HEK293 (cell line): ENCODE data around the gene INSL3.

Source experiments
- KLF9 ChIP-seq: fragments of 450-650 bp; formaldehyde crosslinking; IDR thresholded peaks from 2 replicates; pipeline ENCODE4 v1.5.1; 2016; ENCODE audit warnings: missing biosample characterization, missing genetic modification characterization, low read depth
- YY1 ChIP-seq: fragments of 450-650 bp; formaldehyde crosslinking; IDR thresholded peaks from 2 replicates; pipeline ENCODE4 v1.5.1; 2018; ENCODE audit warnings: missing biosample characterization, missing genetic modification characterization
- ZBTB26 ChIP-seq: fragments of 450-650 bp; formaldehyde crosslinking; optimal IDR thresholded peaks from 2 replicates; pipeline ENCODE3; 2016; ENCODE audit warnings: missing biosample characterization, mild to moderate bottlenecking, missing genetic modification characterization
- ZNF24 ChIP-seq: fragments of 450-650 bp; formaldehyde crosslinking; IDR thresholded peaks from 2 replicates; pipeline ENCODE4 v1.5.1; 2016; ENCODE audit warnings: missing biosample characterization, missing genetic modification characterization
- ZNF266 ChIP-seq: fragments of 450-650 bp; formaldehyde crosslinking; IDR thresholded peaks from 2 replicates; pipeline ENCODE4 v1.5.1; 2016; ENCODE audit warnings: missing biosample characterization, missing genetic modification characterization, low read depth
- ZNF274 ChIP-seq, 2 experiments: fragments of 200-500 bp in 1 of 2; fragments of 450-650 bp in 1 of 2; sonication (Bioruptor generic) in 1 of 2; formaldehyde crosslinking in 1 of 2; IDR thresholded peaks; 2 replicates each; pipeline versions ENCODE4 v1.5.1 to v1.6.1; 2014 to 2016; ENCODE audit warnings: borderline replicate concordance in 1 of 2, inconsistent platforms in 1 of 2, low read length in 1 of 2, missing biosample characterization in 1 of 2, missing genetic modification characterization in 1 of 2
- ZNF548 ChIP-seq: fragments of 450-650 bp; formaldehyde crosslinking; IDR thresholded peaks from 2 replicates; pipeline ENCODE4 v1.5.1; 2016; ENCODE audit warnings: missing biosample characterization, missing genetic modification characterization
- ZNF561 ChIP-seq: fragments of 450-650 bp; IDR thresholded peaks from 2 replicates; pipeline ENCODE4 v1.5.1; 2018; ENCODE audit warnings: missing biosample characterization, missing genetic modification characterization, borderline replicate concordance
- ZNF660 ChIP-seq: fragments of 450-650 bp; IDR thresholded peaks from 2 replicates; pipeline ENCODE4 v1.5.1; 2018; ENCODE audit warnings: missing biosample characterization, mild to moderate bottlenecking, missing genetic modification characterization
- TF ChIP-seq, protein P1 (sequence below): fragments of 450-650 bp; formaldehyde crosslinking; IDR thresholded peaks from 2 replicates; pipeline ENCODE4 v1.5.1; 2016; ENCODE audit warnings: missing biosample characterization, missing genetic modification characterization
- TF ChIP-seq, protein P2 (sequence below): fragments of 450-650 bp; formaldehyde crosslinking; IDR thresholded peaks from 2 replicates; pipeline ENCODE4 v1.5.1; 2016; ENCODE audit warnings: missing biosample characterization, missing genetic modification characterization

DNA sequence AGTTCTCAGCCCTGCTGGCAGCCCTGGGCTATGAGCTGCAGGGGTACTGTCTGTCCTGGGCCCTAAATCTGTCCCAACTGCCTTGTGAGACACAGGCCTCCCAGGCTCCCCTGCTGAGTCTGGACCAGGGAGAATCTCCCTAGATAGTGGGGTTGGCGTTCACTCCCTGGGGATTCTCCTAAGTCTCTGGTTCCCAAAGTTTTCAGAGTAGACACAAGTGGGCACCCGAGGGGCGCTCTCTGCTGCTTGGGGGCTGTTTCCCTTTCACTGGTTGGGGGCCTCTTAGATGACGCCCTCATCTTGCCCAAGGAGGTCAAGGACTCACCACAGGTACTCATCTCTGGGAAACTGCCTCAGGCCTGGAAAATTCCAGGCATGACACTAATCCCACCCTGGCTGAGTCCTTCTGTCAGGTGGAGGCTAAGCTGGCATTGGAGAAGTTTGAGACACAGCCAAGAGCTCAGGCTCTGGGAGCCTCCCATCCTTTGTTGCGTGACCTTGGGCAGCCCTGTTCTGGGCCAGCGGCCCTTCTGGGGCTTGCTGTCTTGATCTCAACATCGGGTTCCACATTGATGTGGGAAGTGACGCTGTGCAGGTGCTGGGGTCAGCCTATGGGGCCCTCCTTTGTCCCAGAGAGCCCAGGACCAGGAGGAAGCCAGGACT, 42.3 kb upstream of the INSL3 start:
- TF ChIP-seq KLF9 (no peak), ZNF266 (no peak), ZNF274 (IDR thresholded peaks at IDR 0.05; ENCODE audit: low read length) (no peak), ZNF274 (tag by site-specific recombination; IDR thresholded peaks at IDR 0.05; ENCODE audit: borderline replicate concordance) (no peak), ZNF660 (no peak), ZNF548 (tag by site-specific recombination) (no peak), ZNF24 (tag by site-specific recombination) (no peak), YY1 (tag by site-specific recombination) (no peak), ZBTB26 (tag by site-specific recombination) (no peak), ZNF561 (tag by site-specific recombination) (no peak)
- TF ChIP-seq, protein P1, sequence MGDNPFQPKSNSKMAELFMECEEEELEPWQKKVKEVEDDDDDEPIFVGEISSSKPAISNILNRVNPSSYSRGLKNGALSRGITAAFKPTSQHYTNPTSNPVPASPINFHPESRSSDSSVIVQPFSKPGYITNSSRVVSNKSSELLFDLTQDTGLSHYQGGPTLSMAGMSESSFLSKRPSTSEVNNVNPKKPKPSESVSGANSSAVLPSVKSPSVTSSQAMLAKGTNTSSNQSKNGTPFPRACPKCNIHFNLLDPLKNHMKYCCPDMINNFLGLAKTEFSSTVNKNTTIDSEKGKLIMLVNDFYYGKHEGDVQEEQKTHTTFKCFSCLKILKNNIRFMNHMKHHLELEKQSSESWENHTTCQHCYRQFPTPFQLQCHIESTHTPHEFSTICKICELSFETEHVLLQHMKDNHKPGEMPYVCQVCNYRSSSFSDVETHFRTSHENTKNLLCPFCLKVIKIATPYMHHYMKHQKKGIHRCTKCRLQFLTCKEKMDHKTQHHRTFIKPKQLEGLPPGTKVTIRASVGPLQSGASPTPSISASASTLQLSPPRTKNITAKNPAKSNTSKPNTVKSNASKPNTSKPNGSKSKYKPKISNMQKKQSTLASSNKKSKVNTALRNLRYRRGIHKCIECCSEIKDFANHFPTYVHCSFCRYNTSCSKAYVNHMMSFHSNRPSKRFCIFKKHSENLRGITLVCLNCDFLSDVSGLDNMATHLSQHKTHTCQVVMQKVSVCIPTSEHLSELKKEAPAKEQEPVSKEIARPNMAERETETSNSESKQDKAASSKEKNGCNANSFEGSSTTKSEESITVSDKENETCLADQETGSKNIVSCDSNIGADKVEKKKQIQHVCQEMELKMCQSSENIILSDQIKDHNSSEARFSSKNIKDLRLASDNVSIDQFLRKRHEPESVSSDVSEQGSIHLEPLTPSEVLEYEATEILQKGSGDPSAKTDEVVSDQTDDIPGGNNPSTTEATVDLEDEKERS (tag by site-specific recombination) = no peak
- TF ChIP-seq, protein P2, sequence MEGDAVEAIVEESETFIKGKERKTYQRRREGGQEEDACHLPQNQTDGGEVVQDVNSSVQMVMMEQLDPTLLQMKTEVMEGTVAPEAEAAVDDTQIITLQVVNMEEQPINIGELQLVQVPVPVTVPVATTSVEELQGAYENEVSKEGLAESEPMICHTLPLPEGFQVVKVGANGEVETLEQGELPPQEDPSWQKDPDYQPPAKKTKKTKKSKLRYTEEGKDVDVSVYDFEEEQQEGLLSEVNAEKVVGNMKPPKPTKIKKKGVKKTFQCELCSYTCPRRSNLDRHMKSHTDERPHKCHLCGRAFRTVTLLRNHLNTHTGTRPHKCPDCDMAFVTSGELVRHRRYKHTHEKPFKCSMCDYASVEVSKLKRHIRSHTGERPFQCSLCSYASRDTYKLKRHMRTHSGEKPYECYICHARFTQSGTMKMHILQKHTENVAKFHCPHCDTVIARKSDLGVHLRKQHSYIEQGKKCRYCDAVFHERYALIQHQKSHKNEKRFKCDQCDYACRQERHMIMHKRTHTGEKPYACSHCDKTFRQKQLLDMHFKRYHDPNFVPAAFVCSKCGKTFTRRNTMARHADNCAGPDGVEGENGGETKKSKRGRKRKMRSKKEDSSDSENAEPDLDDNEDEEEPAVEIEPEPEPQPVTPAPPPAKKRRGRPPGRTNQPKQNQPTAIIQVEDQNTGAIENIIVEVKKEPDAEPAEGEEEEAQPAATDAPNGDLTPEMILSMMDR = no peak
